IMR-90 (cell line): ENCODE measurements around the gene FOSL2. TPM values are rescaled to one million over a fixed set of nuclear protein-coding genes. Genes with fewer than 3 reads are reported as not detected.

Source experiments
- ATAC-seq: fragments of 200-7000 bp; cut with Tn5 transposase; 2 replicates; pipeline ENCODE4 v1.9.1; 2020; ENCODE audit warnings: low read depth, mild to moderate bottlenecking, moderate library complexity
- BruUV-seq: library from RNA; stranded (reverse); fragments of 400-500 nt; replicated peaks from 2 replicates; lab custom pipeline; 2021; lab: Mats Ljungman, UMichigan
- CTCF ChIA-PET: fragments of 300-600 bp; formaldehyde crosslinking; extraction: SDS; loops from one replicate; lab custom pipeline; 2021; ENCODE audit warnings: antibody characterized with exemption; lab: Yijun Ruan, JAX
- POLR2A ChIA-PET: fragments of 300-600 bp; sonication (Branson Sonifier 250); formaldehyde crosslinking; loops from one replicate; lab custom pipeline; 2022; ENCODE audit warnings: antibody characterized with exemption; ENCODE audit not compliant: unreplicated experiment; lab: Charles Lee
- DNase-seq: peaks from one replicate; pipeline ENCODE4 v3.0.0; 2013
- H2AFZ ChIP-seq: replicated peaks from 2 replicates; pipeline ENCODE3; 2013; ENCODE audit warnings: low read length, mild to moderate bottlenecking; ENCODE audit not compliant: poor library complexity
- H2AK5ac ChIP-seq: 2 replicates; pipeline ENCODE4 v1.6.1; 2013; ENCODE audit warnings: low read depth, low read length, inconsistent platforms
- H2AK9ac ChIP-seq: replicated peaks from 2 replicates; pipeline ENCODE3; 2013; ENCODE audit warnings: mild to moderate bottlenecking, low read depth, low read length, moderate library complexity; ENCODE audit not compliant: poor library complexity
- H2BK120ac ChIP-seq: 2 replicates; pipeline ENCODE4 v1.6.1; 2013; ENCODE audit warnings: low read depth, low read length, inconsistent platforms
- H2BK15ac ChIP-seq: 3 replicates; pipeline ENCODE4 v1.6.1; 2013; ENCODE audit warnings: low read depth, low read length, inconsistent platforms
- H2BK20ac ChIP-seq: 2 replicates; pipeline ENCODE4 v1.6.1; 2013; ENCODE audit warnings: low read depth, mild to moderate bottlenecking, inconsistent platforms, low read length, moderate library complexity
- H2BK5ac ChIP-seq: 2 replicates; pipeline ENCODE4 v1.6.1; 2013; ENCODE audit warnings: mild to moderate bottlenecking, low read depth, low read length, inconsistent platforms; ENCODE audit not compliant: poor library complexity, severe bottlenecking
- H3K14ac ChIP-seq: replicated peaks from 2 replicates; pipeline ENCODE4 v1.6.1; 2013; ENCODE audit warnings: low read depth, low read length, inconsistent platforms
- H3K18ac ChIP-seq: 2 replicates; pipeline ENCODE4 v1.6.1; 2013; ENCODE audit warnings: low read depth, low read length, control low read depth
- H3K23ac ChIP-seq: 2 replicates; pipeline ENCODE4 v1.6.1; 2013; ENCODE audit warnings: low read depth, low read length, inconsistent platforms
- H3K27ac ChIP-seq: 2 replicates; pipeline ENCODE4 v1.5.1; 2013; ENCODE audit warnings: mild to moderate bottlenecking, control low read depth, low read length; ENCODE audit not compliant: insufficient read depth
- H3K27me3 ChIP-seq: 2 replicates; pipeline ENCODE4 v1.6.1; 2013; ENCODE audit warnings: low read length; ENCODE audit not compliant: control insufficient read depth, insufficient read depth
- H3K36me3 ChIP-seq: 2 replicates; pipeline ENCODE4 v1.6.1; 2013; ENCODE audit warnings: low read length, mixed read lengths; ENCODE audit not compliant: control insufficient read depth, insufficient read depth
- H3K4ac ChIP-seq: 2 replicates; pipeline ENCODE4 v1.6.1; 2013; ENCODE audit warnings: low read depth, low read length, inconsistent platforms
- H3K4me1 ChIP-seq: 2 replicates; pipeline ENCODE4 v1.6.1; 2013; ENCODE audit warnings: low read length, mixed read lengths; ENCODE audit not compliant: control insufficient read depth, insufficient read depth
- H3K4me2 ChIP-seq: 2 replicates; pipeline ENCODE4 v1.6.1; 2013; ENCODE audit warnings: low read depth, mild to moderate bottlenecking, control low read depth, low read length, moderate library complexity
- H3K4me3 ChIP-seq: 2 replicates; pipeline ENCODE4 v1.5.1; 2013; ENCODE audit warnings: low read depth, mild to moderate bottlenecking, control low read depth, low read length, moderate library complexity; ENCODE audit not compliant: insufficient read depth
- H3K56ac ChIP-seq: 2 replicates; pipeline ENCODE4 v1.6.1; 2013; ENCODE audit warnings: low read length, inconsistent platforms; ENCODE audit not compliant: insufficient read depth; ENCODE audit errors: extremely low read depth
- H3K79me1 ChIP-seq, 2 experiments: 2 replicates each; pipeline ENCODE4 v1.6.1; 2013; ENCODE audit warnings: low read length in 2 of 2, inconsistent platforms in 1 of 2, low read depth in 1 of 2
- H3K9ac ChIP-seq: 2 replicates; pipeline ENCODE4 v1.6.1; 2013; ENCODE audit warnings: low read depth, low read length, control low read depth
- H3K9me1 ChIP-seq: 2 replicates; pipeline ENCODE4 v1.6.1; 2013; ENCODE audit warnings: low read length, inconsistent platforms; ENCODE audit not compliant: insufficient read depth
- H3K9me3 ChIP-seq: 2 replicates; pipeline ENCODE4 v1.6.1; 2013; ENCODE audit warnings: low read length; ENCODE audit not compliant: control insufficient read depth, insufficient read depth
- H4K20me1 ChIP-seq: 2 replicates; pipeline ENCODE4 v1.6.1; 2013; ENCODE audit warnings: low read length, inconsistent platforms; ENCODE audit not compliant: insufficient read depth
- H4K5ac ChIP-seq: 2 replicates; pipeline ENCODE4 v1.6.1; 2013; ENCODE audit warnings: mild to moderate bottlenecking, low read depth, low read length, control low read depth
- H4K8ac ChIP-seq, 2 experiments: 2 replicates each; pipeline ENCODE4 v1.6.1; 2013; ENCODE audit warnings: low read depth in 2 of 2, low read length in 2 of 2, control low read depth in 1 of 2, inconsistent platforms in 1 of 2
- H4K91ac ChIP-seq: 2 replicates; pipeline ENCODE4 v1.6.1; 2013; ENCODE audit warnings: low read depth, low read length, inconsistent platforms; ENCODE audit not compliant: insufficient read depth
- CEBPB ChIP-seq: IDR thresholded peaks from 2 replicates; pipeline ENCODE4 v1.6.1; 2012; ENCODE audit warnings: low read depth, low read length, improper control_type of control experiment
- FOS ChIP-seq: fragments of 150-350 bp; IDR thresholded peaks from 2 replicates; pipeline ENCODE4 v1.6.1; 2016; ENCODE audit warnings: low read depth, low read length
- MAFK ChIP-seq: IDR thresholded peaks from 2 replicates; pipeline ENCODE4 v1.6.1; 2012; ENCODE audit warnings: low read depth, low read length, improper control_type of control experiment
- MAZ ChIP-seq: IDR thresholded peaks from 2 replicates; pipeline ENCODE4 v1.6.1; 2012; ENCODE audit warnings: low read depth, mild to moderate bottlenecking, low read length, improper control_type of control experiment, moderate library complexity, borderline replicate concordance
- MXI1 ChIP-seq: IDR thresholded peaks from 2 replicates; pipeline ENCODE4 v1.6.1; 2012; ENCODE audit warnings: low read depth, mild to moderate bottlenecking, low read length, moderate library complexity, borderline replicate concordance
- NFE2L2 ChIP-seq: fragments of 150-350 bp; IDR thresholded peaks from 2 replicates; pipeline ENCODE4 v1.6.1; 2016; ENCODE audit warnings: low read depth, mild to moderate bottlenecking, low read length
- POLR2A ChIP-seq: IDR thresholded peaks from 2 replicates; pipeline ENCODE4 v1.6.1; 2012; ENCODE audit warnings: mild to moderate bottlenecking, low read depth, low read length
- RAD21 ChIP-seq: IDR thresholded peaks from 2 replicates; pipeline ENCODE4 v1.6.1; 2012; ENCODE audit warnings: low read length, improper control_type of control experiment
- RFX5 ChIP-seq: IDR thresholded peaks from 2 replicates; pipeline ENCODE4 v1.8.0; 2012; ENCODE audit warnings: low read depth, mild to moderate bottlenecking, low read length, moderate library complexity
- SMC3 ChIP-seq: fragments of 150-350 bp; IDR thresholded peaks from 2 replicates; pipeline ENCODE4 v1.6.1; 2016; ENCODE audit warnings: low read depth, mild to moderate bottlenecking, antibody characterized with exemption, low read length, moderate library complexity
- WGBS, 2 experiments: methylation state at CpG; one replicate each; pipeline versions ENCODE4 v1.1.5 to v1.1.7; 2013; ENCODE audit warnings: missing lambda C conversion rate in 2 of 2; ENCODE audit not compliant: insufficient read length in 1 of 2; ENCODE audit errors: extremely low coverage in 2 of 2; 5-methylcytosine and 5-hydroxymethylcytosine counted together
- dilution Hi-C: fragments of 300-500 bp; cut with HindIII; formaldehyde crosslinking; loops from one replicate; pipeline ENCODE4 v1.14.3; 2018; ENCODE audit warnings: low sequenced_read_pairs; ENCODE audit not compliant: unreplicated experiment
- in situ Hi-C: fragments of 300-500 bp; cut with MboI; formaldehyde crosslinking; loops from 3 replicates; pipeline ENCODE4 v1.14.3; 2019; ENCODE audit warnings: low sequenced_read_pairs, inconsistent platforms, mixed read lengths
- intact Hi-C: fragments of 100-400 bp; cut with micrococcal nuclease; formaldehyde crosslinking; loops from 2 replicates; pipeline ENCODE4 v1.10.0; 2022
- polyA plus RNA-seq, 3 experiments: library from polyadenylated mRNA; depleted of rRNA; stranded (reverse); fragments of >200 nt; gene quantifications; 2 replicates each; pipeline ENCODE4 v1.2.3, GENCODE V29; 2012; ENCODE audit warnings: low replicate concordance in 1 of 3
- total RNA-seq: library from RNA; depleted of rRNA; stranded (reverse); fragments of >200 nt; gene quantifications from 2 replicates; pipeline ENCODE4 v1.2.3, GENCODE V29; 2012
- TF ChIP-seq, protein P1 (sequence below): fragments of 150-350 bp; IDR thresholded peaks from 2 replicates; pipeline ENCODE4 v1.6.1; 2017; ENCODE audit warnings: mild to moderate bottlenecking, antibody characterized with exemption, low read length, low read depth
- TF ChIP-seq, protein P2 (sequence below): fragments of 150-350 bp; IDR thresholded peaks from 2 replicates; pipeline ENCODE4 v1.6.1; 2016; ENCODE audit warnings: low read depth, mild to moderate bottlenecking, low read length, moderate library complexity, borderline replicate concordance
- TF ChIP-seq, protein P3 (sequence below): conservative IDR thresholded peaks from 2 replicates; pipeline ENCODE4 v1.5.1; 2012; ENCODE audit warnings: mild to moderate bottlenecking, low read depth, low read length, improper control_type of control experiment

Gene FOSL2
- total and polyA plus RNA-seq, 2 of the 4 experiments (the other 2 are of a cell fraction): 31.4 to 46.3 TPM

DNA sequence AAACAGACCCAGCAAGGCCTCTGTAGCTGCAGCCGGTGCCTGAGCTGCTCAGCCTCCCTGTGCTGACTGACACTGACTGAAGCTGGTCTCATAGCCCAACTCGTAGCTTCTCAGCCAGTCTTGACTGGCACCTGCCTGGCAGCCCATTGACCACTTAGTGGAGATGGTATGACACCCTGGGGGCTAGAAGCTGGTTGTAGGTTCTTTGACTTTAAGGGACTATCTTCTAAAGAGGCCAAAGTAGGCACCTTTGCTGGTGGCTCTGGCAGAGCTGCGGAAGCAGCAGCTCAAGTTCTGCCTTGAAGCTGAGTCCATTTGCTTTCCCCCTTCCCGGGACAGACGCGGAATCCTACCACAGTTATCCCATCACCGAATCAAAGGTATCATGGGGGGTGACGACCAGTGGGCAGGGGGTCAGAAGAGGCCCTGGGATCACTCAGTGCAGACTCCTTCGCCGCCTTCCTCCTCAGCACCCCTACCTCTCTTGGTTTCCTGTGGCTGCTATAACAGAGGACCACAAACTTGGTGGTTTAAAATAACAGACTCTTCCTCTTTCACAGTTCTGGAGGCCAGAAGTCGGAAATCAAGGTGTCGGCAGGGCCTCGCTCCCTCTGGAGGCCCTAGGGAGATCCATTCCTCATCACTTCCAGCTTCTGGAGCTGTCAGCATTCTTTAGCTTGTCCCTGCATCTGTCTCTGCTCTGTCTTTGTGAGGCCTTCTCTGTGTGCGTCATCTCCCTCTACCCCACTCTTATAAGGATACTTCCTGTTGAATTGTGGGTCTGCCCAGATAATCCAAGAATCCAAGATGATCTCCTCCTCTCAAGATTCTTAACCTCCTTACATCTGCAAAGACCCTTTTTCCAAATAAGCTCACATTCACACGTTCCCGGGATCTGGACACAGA lies 13.7 kb upstream of the FOSL2 start (continued):
- TF ChIP-seq SMC3: no peak

DNA sequence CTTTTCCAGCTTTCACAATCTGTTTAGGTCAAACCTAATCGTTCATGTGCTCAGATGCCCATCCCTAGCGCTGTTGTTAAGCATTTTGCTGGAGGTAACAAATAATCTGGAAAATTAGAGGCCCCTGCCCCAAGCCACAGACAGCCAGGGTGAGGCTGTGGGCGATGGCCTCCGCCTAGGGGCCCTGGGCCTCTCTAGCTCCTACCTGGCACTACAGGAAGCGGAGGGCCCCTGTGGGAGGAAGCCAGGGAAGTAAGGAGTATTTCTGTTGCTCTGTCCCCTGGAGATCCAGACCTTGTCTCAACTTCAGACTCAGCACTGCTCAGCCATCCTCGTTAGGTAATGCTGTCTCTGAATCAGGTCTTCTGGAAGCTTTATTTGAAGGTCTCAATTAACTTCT lies 12.4 kb upstream of the FOSL2 start:
- Histone ChIP-seq H3K14ac (no peak overlapping the region), H3K79me1 (no peaks in the 10 kb centered on the region), H2AFZ (no peak overlapping the region), H2BK20ac (no peak overlapping the region), H2AK5ac (no peak overlapping the region), H3K27ac (no peak overlapping the region), H4K5ac (no peak overlapping the region), H3K4me2 (no peak overlapping the region), H3K4ac (no peak overlapping the region), H3K9ac (no peak overlapping the region), H2BK5ac (no peak overlapping the region), H2AK9ac (no peak overlapping the region), H3K56ac (no peak overlapping the region), H3K27me3 (peaks cover 8% of the 10 kb centered on the region), H3K4me1 (no peaks in the 10 kb centered on the region), H4K91ac (no peak overlapping the region), H3K9me3 (no peaks in the 10 kb centered on the region), H3K18ac (no peak overlapping the region), H3K23ac (no peak overlapping the region), H3K9me1 (peaks cover 5% of the 10 kb centered on the region; the same call in 1 of the 2 replicates), H2BK120ac (no peak overlapping the region), H4K8ac (no peak overlapping the region), H3K4me3 (no peak overlapping the region), H2BK15ac (no peak overlapping the region), H4K20me1 (no peaks in the 10 kb centered on the region), H3K36me3 (no peaks in the 10 kb centered on the region)
- CTCF ChIA-PET: no interaction called here
- no TSS peak for BruUV-seq
- ATAC-seq: no peak
- no peak for DNase-seq
- dilution Hi-C loops (no loop called here), in situ Hi-C loops (no loop called here), intact Hi-C loops (no loop called here)
- 100% methylated on average over 2 of the region's 6 CpGs; no CpG with 5 or more reads in 1 of the 2 experiments for WGBS, 2 experiments
- POLR2A ChIA-PET: no interaction called here
- TF ChIP-seq, protein P1, sequence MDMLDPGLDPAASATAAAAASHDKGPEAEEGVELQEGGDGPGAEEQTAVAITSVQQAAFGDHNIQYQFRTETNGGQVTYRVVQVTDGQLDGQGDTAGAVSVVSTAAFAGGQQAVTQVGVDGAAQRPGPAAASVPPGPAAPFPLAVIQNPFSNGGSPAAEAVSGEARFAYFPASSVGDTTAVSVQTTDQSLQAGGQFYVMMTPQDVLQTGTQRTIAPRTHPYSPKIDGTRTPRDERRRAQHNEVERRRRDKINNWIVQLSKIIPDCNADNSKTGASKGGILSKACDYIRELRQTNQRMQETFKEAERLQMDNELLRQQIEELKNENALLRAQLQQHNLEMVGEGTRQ: no peak
- TF ChIP-seq POLR2A (no peak), RAD21 (no peak), MXI1 (no peak), MAFK (no peak), SMC3 (no peak), CEBPB (no peak), FOS (no peak), NFE2L2 (no peak), MAZ (no peak), RFX5 (no peak)
- TF ChIP-seq, protein P2, sequence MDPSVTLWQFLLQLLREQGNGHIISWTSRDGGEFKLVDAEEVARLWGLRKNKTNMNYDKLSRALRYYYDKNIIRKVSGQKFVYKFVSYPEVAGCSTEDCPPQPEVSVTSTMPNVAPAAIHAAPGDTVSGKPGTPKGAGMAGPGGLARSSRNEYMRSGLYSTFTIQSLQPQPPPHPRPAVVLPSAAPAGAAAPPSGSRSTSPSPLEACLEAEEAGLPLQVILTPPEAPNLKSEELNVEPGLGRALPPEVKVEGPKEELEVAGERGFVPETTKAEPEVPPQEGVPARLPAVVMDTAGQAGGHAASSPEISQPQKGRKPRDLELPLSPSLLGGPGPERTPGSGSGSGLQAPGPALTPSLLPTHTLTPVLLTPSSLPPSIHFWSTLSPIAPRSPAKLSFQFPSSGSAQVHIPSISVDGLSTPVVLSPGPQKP: no peak
- TF ChIP-seq, protein P3, sequence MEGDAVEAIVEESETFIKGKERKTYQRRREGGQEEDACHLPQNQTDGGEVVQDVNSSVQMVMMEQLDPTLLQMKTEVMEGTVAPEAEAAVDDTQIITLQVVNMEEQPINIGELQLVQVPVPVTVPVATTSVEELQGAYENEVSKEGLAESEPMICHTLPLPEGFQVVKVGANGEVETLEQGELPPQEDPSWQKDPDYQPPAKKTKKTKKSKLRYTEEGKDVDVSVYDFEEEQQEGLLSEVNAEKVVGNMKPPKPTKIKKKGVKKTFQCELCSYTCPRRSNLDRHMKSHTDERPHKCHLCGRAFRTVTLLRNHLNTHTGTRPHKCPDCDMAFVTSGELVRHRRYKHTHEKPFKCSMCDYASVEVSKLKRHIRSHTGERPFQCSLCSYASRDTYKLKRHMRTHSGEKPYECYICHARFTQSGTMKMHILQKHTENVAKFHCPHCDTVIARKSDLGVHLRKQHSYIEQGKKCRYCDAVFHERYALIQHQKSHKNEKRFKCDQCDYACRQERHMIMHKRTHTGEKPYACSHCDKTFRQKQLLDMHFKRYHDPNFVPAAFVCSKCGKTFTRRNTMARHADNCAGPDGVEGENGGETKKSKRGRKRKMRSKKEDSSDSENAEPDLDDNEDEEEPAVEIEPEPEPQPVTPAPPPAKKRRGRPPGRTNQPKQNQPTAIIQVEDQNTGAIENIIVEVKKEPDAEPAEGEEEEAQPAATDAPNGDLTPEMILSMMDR: no peak
